Amniotic stem cell (primary cell): ENCODE results near the gene PDIA6.
"Not testable (repeated sequence)": the region's sequence is repeated elsewhere in the genome, so short reads cannot be mapped to it uniquely, and the experiment has no call there.

Source experiments
- DNase-seq: peaks from one replicate; lab custom pipeline; 2025; lab: John Stamatoyannopoulos, UW

The PDIA6 gene

GRCh38 chr2:10780821-10781220 is 31.8 kb downstream of the PDIA6 start:
- DNase-seq, result not testable (repeated sequence)

GRCh38 chr2:10780491-10780820 is 32.1 kb downstream of the PDIA6 start:
- no peak for DNase-seq

- DNase-seq, result no peak
These were observed 32.7 kb downstream of the PDIA6 start for GRCh38 chr2:10779776-10780490.

- no peak for DNase-seq
These were observed 33.9 kb downstream of the PDIA6 start for GRCh38 chr2:10778724-10779115.

DNA sequence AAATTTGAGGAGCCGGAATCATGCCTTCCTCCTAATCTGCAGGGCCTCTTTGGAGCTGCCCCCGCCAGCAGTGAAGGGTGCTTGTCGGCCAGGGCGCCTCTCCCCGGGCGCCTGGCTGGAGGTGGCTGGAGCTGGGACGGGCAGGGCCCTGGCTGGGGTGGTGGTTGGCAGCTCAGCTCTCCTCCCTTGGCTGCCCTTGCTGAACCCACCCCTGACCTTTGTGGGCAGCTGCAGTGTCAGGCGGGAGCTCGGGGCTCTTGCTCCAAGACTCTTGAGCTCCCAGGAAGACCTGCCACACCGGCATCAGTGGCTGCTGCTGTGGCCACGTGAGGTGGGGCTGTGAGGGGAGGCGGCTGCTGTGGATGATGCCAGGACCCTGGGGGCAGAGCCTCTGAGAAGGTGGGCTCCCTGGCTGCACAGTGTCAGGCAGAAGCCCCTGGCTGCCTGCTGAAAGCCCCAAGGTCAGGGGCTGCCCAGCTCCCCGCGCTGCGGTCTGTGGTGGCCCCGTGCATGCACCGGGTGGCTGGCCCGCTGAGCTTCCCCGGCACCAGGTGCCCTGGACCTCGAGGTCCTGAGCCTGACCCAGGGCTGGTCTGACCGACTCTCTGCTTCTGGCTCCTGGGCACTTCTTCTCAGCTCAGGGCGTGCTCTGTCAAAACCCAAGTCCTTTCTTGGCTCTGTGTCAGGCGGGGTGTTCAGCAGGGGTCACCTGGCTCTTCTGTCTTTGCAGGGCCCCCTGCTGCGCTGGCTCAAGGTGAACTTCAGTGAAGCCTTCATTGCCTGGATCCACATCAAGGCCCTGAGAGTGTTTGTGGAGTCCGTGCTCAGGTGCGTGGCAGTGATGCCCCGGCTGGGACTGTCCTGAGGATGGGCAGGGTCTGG is 34.5 kb downstream of the PDIA6 start:
- no peak for DNase-seq

DNA sequence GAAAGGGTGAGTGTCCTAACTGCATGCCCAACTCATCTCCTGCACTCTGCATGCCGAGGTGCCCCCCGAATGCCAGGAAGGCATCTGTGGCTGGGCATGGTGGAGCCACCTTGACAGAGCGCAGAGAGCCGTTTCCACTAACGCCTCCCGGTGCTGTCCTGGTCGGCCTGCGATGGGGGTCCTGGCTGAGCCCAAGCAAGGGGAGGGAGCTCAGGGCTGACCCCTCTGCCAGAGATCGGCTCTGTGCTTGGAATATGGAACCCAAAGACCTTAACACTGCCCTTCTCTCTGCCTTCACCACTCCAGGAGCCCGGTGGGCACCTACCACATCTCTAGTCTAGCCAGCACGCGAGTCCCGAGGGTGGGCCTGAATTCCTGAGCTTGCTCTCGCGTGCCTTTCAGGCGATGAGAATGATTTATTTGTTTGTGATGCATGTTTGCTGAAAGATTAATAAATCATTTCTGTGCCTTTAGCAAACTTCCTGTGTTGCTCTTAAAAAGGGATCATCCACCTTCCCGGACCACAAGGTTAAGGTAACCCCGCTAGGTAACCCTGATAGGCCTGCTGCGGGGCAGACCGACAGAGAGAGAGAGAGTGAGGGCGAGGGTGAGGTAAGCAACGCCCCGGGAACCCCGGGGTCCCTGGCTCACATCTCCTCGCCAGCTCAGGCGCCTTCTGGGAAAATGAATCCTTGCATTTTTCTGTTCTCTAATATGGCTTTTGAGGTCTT is 35.3 kb downstream of the PDIA6 start:
- no peak for DNase-seq

DNA sequence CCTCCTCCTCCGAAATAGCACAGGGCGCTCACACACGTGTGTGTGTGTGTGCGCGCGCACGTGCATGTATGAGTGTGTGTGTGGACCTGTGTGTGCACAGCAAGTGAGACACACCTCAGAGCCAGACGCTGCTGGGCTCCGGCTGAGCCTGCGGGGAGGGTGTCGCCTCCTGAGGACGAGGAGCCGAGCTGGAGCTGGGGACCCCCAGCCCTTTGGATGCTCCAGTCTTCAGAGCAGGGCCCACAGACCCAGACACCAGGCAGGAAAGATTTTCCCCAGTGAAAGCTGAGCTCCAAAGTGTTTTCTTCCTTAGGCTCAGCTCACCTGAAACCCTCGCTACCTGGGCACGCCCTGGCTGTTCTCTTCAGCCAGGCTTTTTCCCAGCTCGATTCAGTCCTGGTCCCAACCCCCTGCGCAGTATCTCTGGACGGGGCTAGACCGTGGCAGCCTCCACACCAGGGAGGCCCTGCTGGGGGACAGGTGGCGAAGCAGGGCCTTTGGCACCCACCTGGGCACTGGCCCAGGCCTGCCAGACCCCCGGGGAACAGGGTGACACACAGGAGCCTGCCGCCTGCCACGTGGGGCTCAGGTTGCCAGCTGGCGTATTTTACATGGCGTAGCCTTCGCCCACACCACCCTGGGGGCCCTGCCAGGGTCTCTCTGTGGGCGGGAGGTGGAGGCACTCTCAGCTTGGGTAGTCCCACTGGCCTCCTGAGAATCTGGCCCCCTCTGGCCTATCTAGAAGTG is 36.2 kb downstream of the PDIA6 start:
- DNase-seq, result no peak

GRCh38 chr2:10775831-10776230 is 36.8 kb downstream of the PDIA6 start:
- DNase-seq, result no peak

DNA sequence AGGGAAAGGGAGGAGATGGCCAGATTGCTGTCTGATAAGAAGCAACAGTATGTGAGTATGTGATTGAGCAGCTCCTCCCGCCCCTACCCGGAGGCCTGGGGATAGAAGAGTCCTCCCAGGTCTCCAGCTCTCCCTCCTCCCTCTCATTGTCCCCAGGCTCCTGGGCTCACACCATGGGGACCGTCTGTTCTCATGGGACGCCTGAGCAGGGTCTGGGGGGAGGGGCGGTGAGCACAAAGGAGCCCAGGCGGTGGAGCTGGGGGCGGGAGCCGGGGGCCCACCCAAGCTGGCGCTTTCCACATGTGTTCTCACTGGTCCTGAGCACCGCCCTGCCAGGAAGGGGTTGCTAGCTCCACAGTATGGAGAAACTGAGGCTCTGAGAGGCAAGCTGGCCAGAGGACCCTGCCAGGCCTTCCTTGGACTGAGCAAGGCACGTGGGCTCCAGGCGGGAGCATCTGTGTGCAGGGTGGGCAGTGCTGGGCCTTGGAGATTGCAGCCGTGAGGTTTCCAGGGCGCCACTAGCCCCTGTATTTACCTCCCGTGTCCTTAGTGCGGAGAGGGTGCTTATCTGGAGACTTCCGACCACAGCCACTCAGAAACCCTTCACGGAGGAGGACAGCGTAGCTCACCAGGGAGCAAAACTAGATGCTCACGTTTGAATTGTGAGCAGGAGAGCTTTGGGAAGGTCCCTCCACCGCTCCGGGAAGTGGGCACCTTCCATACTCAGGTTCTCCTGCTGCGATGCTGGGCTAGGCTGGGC is 37.4 kb downstream of the PDIA6 start:
- DNase-seq, result no peak

- DNase-seq, result no peak
These were observed 38.2 kb downstream of the PDIA6 start for GRCh38 chr2:10774394-10774793.

DNA sequence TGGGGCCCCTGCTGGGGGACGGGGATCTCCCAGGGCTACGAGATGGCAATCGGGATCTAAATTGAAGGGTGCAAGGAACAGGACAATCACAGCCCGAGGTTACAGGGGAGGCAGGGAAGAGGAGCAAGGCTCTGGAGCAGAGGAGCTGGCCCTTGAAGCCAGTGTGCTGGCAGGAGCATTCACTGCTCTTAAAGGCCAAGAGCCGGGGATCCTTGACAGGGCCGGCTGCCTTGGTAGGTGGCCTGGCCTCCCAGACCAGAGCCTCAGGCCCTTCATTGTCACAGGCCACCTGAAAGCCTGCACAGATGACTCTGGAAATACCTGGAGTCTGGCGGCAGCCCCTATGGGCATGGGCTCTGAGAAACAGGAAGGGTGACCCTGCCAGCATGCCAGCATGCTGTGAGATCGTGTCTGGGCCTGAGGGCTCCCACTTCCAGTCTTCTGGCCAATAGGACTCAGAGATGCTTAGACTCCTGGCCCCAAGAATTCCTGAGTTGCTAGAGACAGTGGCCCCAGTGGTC is 38.7 kb downstream of the PDIA6 start:
- no peak for DNase-seq

DNA sequence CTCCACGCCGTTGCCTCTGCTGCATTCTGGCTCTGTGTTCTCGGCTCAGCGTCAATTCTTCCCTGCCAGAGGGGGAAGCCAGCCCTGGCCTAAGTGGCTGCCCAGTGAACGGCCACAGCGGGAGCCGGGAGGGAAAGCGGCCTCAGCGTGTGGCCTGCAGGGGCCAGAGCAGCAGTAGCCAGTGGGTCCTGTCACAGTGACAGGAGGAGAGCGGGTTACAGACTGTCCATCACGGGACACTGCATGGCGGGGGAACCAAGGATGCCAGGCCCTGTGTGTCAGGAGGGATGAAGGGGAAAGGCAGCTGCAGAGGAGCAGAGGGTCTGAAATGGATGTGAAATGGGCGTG is 39.7 kb downstream of the PDIA6 start:
- no peak for DNase-seq

DNA sequence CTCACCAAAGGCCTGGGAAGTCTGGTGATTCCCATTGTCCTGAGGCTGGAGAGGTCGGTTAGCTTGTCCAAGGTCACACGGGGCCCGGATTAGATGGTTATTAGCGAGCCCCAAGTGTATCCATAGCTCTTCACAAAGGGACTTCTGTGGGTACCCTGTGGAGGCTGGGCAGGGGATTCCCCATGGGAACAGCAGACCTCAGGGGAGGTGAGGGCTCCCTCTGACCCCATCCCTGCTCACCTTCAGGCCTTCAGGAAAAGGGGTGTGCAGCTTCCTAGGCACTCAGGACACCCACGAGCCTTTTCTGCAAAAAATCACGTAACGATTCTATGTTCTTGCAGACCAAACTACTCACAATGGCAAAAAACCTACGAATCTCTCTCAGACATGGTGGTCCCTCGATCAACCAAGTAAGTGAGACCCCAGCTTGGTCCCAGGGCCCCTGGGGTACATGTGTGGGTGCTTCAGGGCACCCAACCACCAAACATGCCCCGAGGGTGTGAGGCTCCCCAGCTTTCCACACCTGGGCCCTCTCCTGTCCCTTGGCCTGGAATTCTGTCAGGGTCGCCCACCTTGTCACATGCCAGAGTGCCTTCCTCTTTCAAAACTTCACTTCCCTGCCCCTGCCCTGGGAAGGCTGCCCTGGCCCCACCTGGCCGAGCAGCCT is 40.3 kb downstream of the PDIA6 start:
- no peak for DNase-seq

DNA sequence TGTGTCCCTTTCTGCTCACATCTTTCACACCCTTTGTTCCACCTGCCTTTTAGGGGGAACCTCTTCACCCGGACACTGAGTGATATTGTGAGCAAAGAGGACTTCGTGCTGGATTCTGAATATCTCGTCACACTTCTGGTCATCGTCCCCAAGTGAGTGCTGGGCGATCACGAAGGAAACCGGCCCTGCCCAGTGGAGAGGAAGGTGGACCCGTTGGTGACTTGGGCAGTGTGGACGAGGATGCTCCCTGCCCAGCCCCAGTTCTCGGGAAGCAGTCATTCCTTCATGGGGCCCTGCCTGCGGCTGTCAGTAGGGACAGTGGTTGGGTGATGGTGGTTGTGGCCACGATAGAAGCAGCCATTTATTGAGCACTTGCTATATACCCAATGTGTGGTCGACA is 40.8 kb downstream of the PDIA6 start:
- DNase-seq, result no peak

DNA sequence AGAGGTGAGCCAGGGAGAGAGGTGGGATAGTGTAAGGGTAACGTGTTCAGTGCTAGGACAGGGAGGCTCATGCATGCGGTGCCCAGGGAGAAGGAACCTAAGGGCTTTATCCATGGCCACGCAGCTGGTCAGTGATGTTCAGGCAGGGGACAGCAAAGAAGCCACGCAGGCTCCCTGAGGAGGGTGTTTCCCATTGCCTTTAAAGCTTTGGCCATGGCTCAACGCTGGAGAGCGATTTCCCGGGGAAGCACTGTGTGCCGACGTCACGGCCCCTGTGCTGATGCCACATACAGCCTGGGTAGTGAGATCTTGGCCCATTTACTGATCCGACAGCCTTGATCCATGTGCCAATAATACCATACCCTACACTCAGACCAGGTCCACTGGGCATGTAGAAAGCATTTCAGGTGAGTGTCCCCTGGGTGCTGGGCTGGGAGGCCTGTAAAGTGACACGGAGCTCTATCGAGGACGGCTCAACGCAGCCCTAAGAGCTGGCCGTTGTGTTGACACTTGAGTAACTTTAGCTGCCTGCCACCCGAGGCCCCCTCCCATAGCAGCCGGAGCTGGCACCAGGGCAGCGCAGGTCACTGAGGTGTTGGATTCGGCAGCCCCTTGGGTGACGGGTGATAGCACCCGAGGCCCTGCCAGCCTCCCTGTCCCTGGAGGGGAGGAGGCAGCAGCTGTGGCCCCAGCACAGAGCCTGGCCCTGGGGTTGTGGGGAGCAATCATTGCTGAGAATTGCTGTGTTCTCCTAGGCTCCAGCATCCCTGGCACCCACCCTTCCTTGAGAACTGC is 41.4 kb downstream of the PDIA6 start:
- no peak for DNase-seq

DNA sequence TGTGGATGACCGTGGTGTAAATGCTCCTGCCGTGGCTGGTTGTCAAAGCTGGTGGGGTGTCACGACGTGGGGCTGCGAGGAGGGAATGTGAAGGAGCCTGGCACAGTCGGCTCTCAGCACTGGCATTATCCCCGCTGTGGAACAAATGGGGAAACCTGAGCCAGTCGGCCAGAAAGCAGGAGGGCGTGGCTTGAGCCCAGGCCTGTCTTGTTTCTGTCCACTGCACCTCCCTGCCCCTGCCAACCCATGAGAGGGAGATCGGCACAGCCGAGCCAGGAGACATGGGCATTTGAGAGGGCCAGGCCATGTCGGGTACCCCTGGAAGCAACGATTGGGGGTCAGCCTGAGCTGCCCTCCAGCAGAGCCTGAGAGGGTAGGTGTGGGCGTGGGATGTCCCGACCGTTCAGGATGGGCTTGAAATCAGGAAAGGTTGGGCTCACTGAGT is 44.5 kb downstream of the PDIA6 start:
- DNase-seq, result no peak

DNA sequence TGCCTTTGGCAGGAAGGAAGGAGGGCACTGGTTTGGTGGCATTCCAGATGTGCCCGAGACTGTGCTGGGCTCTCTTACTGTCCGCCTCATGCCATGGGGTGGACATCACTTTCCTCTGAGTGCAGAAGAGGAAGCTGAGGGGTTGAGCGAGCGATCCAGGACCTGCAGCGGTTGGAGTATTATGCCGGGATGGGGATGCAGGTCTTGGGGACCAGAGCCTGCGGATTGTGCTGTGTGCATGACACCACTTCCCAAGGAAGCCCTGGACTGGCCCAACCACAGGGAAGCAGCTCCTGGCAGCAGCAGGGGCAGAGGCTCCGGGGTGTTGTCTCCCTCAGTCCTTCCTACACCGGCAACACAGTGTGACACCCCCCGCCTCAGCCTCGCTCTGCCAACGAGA is 46.7 kb downstream of the PDIA6 start:
- no peak for DNase-seq

- DNase-seq, result no peak
These were observed 47.1 kb downstream of the PDIA6 start for GRCh38 chr2:10765461-10765860.

DNA sequence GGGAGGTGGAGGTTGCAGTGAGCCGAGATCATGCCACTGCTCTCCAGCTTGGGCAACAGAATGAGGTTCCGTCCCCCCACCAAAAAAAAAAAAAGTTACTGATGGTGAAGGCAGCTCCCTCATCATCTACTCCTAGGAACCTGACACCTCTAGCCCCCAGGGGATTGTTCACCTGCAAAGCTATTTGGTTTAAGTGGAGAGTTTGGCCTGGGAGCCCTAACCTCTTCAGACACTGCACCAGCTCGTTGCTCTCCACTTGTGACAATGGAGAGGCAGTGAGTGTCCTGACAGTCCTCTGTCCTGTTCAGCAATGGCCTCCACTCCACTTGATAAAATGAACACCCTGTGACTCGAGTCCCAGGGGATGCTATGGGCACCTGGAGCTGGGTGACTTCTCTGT is 47.7 kb downstream of the PDIA6 start:
- no peak for DNase-seq
